GM18520 (cell line): Measurements from ENCODE around the gene FAM81A.
"Not testable (repeated sequence)": the region's sequence is repeated elsewhere in the genome, so short reads cannot be mapped to it uniquely, and the experiment has no call there.

Source experiments
- ATAC-seq: cut with Tn5 transposase; IDR thresholded peaks from one replicate; pipeline ENCODE4 v1.9.1; 2021; ENCODE audit not compliant: unreplicated experiment

FAM81A gene

DNA sequence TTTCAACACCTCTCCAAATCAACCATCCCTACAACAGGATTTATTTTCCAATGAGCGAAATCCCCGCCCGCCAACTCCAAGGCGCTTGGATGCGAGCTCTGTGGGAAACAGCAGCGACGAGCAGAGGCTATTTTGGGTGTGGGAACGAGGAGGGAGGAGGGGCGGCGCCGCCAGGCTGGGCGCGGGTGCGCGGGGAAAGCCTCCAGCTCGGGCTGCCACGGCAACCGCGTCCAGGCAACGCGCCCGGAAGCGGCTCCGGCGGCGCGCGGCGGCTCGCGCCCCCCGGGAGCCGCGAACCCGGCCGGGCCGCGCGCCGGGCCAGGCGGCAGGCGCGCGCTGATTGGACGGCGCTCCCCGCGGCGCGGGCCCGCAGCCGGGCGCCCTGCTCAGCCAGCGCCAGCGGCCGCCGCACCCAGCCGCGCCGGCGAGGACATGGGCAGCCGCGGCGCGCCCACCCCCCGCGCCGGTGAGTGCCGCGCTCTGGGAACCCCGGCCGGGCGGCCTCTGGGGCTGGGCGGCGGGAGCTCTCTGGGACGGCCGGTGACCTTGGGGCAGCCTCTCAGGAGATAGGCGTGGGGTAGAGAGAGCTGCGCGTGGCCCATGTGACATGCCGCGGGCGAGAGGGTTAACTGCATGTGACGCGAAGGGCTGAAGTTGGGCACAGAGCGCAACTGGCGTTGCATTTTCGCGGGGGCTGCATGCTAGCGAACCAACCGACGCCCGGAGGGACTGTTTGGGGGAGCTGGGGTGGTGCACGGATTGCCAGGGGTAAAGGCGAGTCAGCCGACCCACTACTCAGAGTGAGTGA lies at the start of gene FAM81A:
Gene FAM81A (plus strand): TSS at position 370 of the 808 bp plus-strand sequence. CDS start 20,441 bp downstream, outside the sequence.
- peak; percentile 67 for ATAC-seq

DNA sequence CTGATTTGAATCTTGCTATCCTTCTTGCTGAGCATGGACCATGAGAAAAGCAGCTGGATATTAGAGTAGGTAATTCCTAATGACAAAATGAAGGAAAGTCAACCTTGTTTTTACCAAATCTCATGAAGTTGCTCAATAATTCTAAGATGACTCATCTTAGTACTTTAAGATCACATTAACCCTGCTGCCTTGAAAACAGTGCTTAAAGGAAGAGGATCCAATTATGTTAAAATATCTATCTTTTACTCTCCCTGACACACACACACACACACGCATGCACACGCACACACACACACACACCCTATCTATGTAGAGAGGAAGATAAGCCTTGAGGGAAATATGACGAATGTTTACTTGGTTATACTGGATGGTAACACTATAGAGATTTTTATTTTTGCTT lies 49.3 kb upstream of the FAM81A start:
- ATAC-seq, result no peak

DNA sequence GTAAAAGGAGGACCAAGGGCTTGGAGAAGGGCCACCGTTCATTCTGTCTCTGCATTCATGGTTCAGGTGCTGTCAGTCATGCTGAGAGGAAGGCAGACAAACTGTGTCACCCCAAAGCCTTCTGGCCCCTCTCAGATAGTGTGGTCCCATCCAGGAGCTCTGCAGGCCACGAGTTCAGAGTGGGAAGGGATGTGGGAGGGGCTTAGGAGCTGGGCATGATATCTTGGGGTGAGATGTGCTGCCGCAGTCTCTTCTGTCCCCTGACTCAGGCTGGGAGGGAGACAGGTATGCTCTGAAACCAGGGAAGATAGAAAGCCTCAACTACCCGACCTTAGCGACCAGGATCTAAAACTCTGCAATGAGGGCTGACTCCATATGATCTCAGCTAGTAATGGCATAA lies 45.7 kb upstream of the FAM81A start:
- ATAC-seq, result no peak

DNA sequence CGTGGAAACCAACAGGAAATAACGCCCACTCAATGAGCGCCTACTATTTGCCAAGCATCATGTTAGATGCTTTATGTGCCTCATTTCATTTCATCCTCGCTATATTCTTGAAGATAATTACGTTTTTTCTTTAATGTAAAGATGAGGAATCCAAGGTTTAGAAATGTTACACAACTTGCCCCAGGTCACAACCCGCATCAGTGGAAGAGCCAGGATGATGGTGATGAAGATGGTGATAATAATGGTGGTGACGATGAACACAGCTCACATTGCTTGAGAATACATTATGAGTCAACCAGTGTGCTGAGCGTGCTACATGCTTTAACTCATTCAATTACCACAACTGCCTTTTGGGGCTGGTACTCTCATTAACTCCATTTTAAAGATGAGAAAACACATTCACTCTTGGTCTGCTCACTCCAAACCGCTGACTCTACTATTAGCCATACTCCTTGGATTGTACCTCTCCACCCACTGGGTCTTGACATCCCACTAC lies 43.8 kb upstream of the FAM81A start:
- no peak for ATAC-seq

DNA sequence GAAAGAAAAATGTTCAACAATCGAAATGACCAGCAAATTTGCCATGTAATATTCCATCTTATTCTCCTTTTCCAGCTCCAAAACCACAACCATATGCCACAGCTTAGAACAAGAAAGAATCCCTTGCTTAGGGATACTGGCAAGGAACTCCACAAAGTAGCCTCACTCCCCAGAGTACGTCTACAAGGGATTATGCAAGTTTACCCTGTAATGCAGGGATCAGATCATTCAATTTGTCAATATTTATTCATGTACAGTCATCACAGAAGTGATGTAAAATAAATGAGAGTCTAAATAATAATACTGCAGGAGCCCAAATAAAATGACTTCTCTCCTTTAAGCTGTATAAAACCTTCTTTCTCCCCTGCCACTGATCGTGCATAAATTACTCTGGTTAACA lies 41.8 kb upstream of the FAM81A start:
- ATAC-seq, result no peak

DNA sequence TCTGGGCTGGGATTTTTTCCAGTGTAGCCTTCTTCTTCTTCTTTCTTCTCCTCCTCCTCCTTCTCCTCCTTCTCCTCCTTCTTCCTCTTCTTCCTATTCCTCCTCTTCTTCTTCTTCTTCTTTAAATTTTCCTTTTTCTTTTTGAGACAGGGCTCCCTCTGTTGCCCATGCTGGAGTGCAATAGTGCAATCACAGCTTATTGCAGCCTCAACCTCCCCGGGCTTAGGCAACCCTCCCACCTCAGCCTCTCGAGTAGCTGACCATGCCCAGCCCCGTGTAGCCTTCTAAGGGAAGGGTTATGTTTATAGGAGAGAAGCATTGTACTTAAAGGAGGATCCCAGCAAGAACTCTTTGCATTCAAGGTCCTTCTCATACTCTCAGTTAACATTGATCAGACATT lies 41.3 kb upstream of the FAM81A start:
- ATAC-seq, result no peak

DNA sequence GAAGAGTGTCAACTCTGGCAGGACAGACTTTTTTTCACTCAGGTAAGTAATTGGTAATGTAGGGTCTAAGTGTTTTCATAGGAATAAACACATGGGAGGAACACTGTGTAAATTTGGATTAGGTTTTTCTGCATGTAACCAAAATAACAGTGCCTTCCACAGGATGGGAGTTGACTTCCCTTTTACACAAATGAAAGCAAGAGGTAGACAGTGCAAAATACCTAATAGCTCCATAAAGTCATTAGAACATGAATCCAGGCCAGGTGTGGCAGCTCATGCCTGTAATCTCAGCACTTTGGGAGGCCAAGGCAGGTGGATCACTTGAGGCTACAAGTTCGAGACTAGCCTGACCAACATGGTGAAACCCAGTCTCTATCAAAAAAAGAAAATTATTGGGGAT lies 39.8 kb upstream of the FAM81A start:
- ATAC-seq, result no peak

DNA sequence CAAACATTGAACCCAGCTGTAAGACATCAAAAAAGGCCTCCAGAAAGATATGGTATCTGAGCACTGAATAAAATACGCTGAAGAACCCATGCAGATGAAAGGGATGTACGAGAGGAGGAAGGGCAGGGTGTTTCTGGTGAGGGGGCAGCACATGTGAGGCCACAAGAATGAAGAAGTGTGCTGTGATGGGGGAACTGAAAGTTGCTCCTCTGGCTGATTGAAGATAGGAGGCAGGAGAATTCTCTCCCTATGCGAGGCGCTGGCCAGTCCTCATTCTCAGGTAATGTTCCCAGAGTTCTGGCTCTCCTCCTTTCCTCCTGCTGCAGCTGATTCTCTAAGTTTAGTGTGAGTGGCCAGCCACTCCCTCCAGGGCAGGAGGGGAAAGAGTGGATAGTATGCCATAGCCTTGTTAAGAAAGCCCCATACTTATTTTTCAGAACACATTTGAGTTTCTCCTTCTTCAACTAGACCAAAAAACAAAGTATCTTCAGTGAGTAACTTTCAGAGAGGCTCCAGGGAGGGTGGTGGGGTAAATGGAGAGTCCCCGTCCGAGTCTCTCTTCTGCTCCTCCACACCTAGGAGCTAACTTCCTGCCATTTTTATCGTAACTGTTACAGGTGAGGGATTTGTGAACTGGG lies 38.4 kb upstream of the FAM81A start:
- ATAC-seq, result no peak

DNA sequence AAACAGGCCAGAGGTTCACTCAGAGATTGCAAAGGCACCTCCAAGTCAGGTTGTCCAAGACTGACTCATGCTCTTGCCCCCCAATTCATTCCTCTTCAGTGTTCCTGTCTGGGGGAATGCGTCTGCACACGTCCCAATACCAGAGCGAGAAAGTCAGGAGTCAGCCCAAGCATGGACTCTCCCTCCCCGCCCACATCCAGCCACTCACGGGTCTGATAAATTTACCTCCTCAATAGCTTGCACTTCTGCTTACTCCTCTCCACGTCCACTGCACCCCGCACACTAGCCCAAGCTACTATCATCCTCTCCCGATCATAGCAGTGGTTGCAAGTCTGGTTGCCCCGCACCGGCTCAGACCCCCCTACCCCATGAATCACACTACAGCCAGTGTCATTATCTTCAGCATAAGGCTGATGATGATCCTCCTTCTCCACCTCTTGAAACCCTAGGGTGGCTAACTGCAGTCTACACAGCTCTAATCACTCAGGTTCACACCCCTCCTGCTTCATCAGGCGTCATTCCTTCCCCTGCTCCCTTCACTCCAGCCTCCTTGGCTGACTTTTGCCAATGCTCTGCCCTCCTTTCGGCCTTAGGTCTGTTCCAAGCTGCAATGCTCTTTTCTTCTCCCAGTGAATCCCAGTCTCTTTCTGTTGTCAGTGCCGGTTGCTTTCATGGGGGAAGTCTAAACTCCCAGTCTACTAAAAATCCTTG lies 37.7 kb upstream of the FAM81A start:
- no peak for ATAC-seq

DNA sequence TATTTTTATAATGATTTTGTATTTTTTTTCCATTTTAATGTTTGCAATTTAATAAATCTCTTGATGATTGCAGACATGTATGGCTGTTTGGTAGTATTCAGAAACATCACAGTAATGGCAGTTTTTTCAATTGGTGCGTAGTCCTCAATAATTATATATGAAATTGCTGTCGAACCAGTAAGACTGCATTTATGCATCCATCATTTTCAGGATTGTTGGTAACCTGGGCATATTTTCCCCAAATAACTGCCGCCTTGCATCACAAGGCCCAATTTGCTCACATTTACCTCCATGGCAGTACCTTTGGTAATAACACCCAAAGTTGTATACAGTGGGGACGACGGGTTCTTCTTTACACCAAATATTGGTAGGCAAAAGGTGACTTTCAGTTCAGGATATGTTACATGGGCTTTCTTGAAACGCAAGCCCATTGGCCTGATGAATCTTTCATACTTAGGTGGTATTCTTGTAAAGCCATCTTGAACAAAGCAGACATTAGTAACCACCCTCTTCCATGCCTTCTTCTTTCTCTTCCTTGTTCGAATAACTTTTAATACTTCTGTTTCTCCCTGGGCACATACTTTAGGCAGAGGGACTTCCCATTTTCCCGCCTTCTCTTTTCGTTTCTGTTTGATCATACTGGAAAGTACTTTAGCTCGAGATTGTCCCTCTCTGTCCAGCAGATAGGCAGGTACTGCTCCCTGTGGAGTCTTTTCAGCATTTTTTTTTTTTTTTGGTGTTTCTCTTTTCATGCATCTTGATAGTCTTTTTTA lies 36.7 kb upstream of the FAM81A start:
- ATAC-seq, result not testable (repeated sequence)

DNA sequence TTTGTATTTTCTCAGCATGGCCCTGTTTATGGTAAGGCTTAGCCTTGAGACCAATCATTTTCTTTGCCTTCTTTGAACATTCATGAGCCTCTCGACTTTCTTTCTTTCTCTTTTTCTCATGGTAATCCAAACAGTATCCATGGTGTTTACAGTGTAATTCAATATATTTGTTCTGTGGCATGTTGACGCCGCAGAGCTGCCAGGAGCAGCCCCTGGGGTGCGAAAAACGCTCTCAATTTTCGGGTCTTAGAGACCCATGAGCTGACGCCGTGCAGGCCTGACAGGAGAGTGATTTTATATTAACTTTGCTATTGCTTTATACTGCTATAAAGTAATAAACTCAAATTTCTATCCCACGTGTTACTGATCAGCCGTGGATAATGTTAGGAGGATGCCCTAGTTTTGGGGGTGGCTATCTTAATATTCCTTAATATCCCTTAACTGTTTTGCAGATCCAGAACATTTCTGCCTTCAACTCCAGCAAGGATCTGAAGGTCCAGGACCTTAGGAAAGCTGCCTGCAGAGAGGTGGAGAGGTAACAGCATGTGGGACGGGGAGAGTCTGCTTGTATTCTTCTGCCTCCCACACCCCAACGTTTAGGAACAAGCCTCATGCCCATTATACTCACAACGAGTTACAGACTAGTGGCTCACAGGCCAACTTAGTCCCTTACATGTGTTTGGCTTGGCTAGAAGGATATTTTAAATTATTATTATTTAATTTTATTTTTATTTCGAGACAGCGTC lies 36.0 kb upstream of the FAM81A start:
- ATAC-seq, result no peak

DNA sequence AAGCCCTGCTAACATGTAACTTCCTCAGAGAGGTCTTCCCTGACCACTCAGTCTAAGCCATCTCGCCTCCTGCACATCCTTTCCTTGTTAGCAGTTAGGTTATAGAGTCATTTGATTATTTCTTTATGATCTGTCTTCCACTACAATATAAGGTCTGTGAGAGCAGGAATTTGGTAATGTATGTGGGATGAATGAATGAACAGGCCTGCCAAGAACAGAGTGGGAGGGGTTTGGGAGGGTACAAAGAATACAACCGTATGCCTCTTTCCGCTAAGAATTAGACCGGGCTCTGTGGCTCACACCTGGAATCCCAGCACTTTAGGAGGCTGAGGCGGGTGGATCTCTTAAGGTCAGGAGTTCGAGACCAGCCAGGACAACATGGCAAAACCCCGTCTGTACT lies 32.9 kb upstream of the FAM81A start:
- no peak for ATAC-seq

DNA sequence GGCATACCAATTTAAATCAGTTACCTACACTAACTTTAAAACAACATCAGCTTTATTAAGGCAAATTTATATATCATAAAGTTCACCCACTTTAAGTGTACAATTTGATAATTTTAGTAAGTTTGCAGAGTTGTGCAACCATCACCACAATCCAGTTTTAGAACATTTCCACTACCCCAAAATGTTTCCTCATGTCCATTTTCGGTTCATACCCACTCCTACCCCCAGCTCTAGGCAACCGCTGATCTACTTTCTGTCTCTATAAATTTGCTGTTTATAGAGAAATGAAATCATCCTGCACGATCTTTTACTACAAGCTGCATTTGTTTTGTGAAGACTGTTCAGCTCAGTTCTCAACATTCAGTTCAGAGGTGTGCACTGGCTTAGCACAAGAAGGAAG lies 31.5 kb upstream of the FAM81A start:
- no peak for ATAC-seq

DNA sequence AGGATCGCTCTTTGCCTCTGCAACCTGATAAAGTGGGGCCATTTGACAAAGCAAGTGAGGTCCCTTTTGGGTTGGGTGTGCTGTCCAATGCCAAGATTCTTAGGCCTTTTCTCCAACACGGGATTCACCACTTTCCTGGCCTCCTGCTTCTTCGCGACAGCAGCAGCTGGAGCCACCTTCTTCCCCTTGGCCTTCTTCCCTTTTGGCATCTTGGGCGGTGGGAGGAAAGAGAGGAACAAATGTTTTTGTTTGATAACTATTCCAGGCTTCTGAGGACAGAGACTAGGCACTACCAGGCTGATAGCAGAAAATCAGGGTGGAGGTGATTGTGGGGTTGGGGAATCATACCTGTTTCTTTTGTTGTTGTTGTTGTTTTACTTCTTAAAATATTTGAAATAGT lies 30.0 kb upstream of the FAM81A start:
- no peak for ATAC-seq

DNA sequence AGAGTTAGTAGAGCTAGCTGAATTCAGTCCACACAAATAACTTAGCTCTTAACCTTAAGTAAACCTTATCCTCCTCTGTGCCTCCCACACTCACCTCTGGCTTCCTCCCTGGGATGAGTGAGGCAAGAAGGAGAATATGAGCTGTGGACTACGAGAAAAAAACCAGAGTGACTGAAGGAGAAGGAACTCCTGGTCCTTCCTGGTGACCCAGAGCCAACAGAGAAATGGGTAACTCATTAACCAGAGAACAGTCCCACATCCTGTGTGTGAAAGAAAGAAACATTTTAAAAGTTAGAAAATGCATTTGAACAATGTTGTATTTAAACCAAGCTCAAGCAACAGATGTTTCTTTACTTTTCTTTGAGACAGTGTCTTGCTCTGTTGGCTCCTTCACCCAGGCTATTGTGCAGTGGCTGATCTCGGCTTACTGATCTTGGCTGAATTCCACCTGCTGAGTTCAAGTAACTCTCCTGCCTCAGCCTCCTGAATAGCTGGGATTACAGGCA lies 27.5 kb upstream of the FAM81A start:
- no peak for ATAC-seq

DNA sequence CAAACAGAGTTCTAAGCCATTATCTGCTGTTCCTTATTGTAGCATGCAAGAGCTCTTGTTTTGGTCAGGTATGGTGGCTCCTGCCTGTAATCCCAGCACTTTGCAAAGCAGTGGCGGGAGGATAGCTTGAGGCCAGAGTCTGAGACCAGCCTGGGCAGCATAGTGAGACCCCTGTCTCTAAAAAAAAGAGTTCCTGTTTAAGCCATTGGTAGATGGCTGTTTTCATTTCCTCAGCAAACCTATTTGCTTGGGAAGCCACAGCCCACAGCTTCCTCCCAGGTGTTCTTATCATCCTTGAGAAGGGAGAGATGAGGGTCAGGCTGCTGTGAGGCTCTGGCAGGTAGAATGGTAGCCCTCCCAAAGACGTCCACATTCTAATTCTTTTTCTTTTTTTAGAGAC lies 24.4 kb upstream of the FAM81A start:
- ATAC-seq, result no peak

DNA sequence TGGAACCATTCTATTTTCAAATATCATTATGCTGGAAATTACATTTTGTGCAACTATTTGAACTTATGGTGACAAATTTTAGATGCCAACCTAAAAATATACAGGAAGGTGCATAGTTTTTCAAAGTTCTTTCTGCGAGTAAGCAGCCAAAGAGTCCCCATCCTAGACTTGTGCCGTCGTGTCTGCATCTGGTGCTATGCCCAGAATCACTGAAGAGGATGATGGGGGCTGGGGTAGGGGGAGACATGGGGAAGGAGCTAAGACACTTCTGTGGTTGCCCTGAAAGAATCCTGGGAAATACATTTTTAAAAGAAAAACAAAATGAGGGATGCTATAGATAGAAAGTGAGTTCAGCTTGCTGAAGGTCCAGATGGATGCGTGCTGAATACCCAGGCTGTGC lies 21.2 kb upstream of the FAM81A start:
- ATAC-seq, result no peak

DNA sequence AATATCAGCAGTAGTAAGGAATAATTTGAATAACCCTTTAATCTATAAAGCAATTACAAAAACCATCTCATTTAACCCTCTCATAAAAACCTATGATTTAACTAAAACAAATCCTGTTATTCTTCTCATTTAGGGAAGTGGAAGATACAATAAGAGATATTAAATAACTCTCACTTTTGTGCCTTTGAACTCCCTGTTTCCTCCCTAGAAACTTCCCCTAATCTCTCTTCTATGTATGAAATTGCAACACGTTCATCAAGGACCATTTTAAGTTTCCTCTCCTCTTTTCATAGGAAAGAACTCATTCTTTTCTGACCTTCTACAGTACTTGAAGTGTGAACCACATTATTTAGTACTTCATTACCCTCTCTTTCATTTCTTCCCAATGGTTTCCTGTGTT lies 18.8 kb upstream of the FAM81A start:
- no peak for ATAC-seq

DNA sequence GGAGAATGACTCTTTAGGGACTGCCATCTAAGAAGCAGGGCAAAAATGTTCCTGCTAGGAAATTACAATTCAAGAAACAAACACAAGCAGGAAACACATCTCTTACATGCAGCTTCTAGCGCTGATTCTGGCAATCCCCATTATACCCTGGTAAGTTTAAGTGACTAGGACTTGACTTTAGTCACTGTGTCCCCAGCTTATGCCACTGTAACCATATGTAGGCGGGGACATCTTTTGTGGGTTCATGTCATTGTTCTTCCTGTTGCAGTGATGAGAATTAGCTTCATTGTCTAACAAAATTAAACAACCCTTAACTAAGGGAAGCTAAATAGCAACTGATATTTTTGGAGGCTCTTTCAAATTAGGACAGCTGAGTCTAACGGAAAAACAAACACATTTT lies 17.9 kb upstream of the FAM81A start:
- no peak for ATAC-seq

DNA sequence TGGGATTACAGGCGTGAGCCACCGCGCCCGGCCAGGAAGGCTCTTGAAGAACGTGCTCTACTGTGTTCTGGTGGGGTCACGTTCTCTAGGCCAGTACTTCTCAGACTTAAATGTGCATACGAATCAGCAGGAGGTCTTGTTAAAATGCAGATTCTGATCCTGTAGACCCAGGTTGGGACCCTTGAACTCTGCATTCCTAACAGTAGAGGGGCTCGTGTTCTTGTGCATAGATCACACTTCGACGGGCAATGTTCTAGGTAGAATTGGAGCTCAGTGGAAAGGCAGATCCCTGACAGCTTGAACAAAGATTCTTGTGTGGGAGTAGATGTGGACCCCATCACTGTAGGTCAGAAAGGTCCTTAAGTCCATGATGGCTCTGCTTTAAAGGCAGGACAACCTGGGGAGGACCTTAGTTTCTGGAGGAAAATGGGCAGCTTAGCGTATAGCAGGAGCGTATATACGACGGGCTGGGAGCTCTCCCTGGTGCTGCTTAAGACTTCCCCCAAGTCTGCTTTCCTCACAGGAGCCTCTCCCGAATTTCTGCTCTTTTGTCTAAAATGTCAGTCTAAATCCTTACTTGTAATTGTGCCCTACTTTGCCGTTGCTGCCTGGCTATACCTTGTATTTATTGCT lies 16.9 kb upstream of the FAM81A start:
- no peak for ATAC-seq
